Inflammatory macrophage treated with lipopolysaccharide for 1 hour (primary cell): ENCODE measurements around the gene NTF4.
"Not testable (repeated sequence)": the region's sequence is repeated elsewhere in the genome, so short reads cannot be mapped to it uniquely, and the experiment has no call there.

Experiments used
- DNase-seq, 2 donors: peaks; one replicate each; pipeline ENCODE4 v3.0.0-alpha.2; 2020 to 2022

NTF4 gene

GRCh38 chr19:49056101-49056901 lies 8.3 kb downstream of the NTF4 start:
- peak; percentile 24 to 48 for DNase-seq

GRCh38 chr19:49050376-49051033 lies 14.1 kb downstream of the NTF4 start:
- DNase-seq = not testable (repeated sequence)

- DNase-seq = not testable (repeated sequence)
Measured at GRCh38 chr19:49049834-49050233, 14.8 kb downstream of the NTF4 start.

- DNase-seq = not testable (repeated sequence)
Measured at GRCh38 chr19:49049011-49049410, 15.6 kb downstream of the NTF4 start, which contains the start of gene CGB8. Gene CGB8 (minus strand): TSS chr19:49049111. CDS start chr19:49048739, 372 bp downstream.

GRCh38 chr19:49043548-49043947 lies 21.1 kb downstream of the NTF4 start, which contains the start of gene CGB5:
Gene CGB5 (plus strand): TSS chr19:49043848. CDS start chr19:49044210, 362 bp downstream.
- not testable (repeated sequence) for DNase-seq

GRCh38 chr19:49042666-49043065 lies 22.0 kb downstream of the NTF4 start:
- DNase-seq = not testable (repeated sequence)

- no peak for DNase-seq
Measured at GRCh38 chr19:49042177-49042576, 22.4 kb downstream of the NTF4 start.

- DNase-seq = not testable (repeated sequence)
Measured at GRCh38 chr19:49039736-49040135, 24.9 kb downstream of the NTF4 start.

- DNase-seq = not testable (repeated sequence)
Measured at GRCh38 chr19:49038557-49039276, 25.9 kb downstream of the NTF4 start.

- DNase-seq = not testable (repeated sequence)
Measured at GRCh38 chr19:49038111-49038510, 26.5 kb downstream of the NTF4 start.

- peak in 1 of 2 donors; percentile 48 for DNase-seq
Measured at GRCh38 chr19:49036815-49037214, 27.8 kb downstream of the NTF4 start, which contains the start of gene CGB1. Gene CGB1 (minus strand): TSS chr19:49036895. CDS start chr19:49036711, 184 bp downstream.

GRCh38 chr19:49031642-49032301 lies 32.8 kb downstream of the NTF4 start, which contains the start of gene CGB2:
Gene CGB2 (plus strand): TSS chr19:49031890. CDS start chr19:49032096, 206 bp downstream.
- peak; percentile 17 to 30 for DNase-seq

- not testable (repeated sequence) for DNase-seq
Measured at GRCh38 chr19:49030323-49030722, 34.3 kb downstream of the NTF4 start.

- DNase-seq = not testable (repeated sequence)
Measured at GRCh38 chr19:49029749-49030148, 34.9 kb downstream of the NTF4 start.

- not testable (repeated sequence) for DNase-seq
Measured at GRCh38 chr19:49028686-49029085, 35.9 kb downstream of the NTF4 start.

GRCh38 chr19:49025599-49025998 lies 39.0 kb downstream of the NTF4 start:
- not testable (repeated sequence) for DNase-seq

- DNase-seq = not testable (repeated sequence)
Measured at GRCh38 chr19:49025088-49025487, 39.5 kb downstream of the NTF4 start.

- DNase-seq = not testable (repeated sequence)
Measured at GRCh38 chr19:49024233-49024632, 40.4 kb downstream of the NTF4 start, which contains the start of gene CGB3. Gene CGB3 (minus strand): TSS chr19:49024333. CDS start chr19:49023971, 362 bp downstream.

GRCh38 chr19:49022116-49022515 lies 42.5 kb downstream of the NTF4 start:
- peak in 1 of 2 donors; percentile 3 for DNase-seq

GRCh38 chr19:49020931-49021895 lies 43.4 kb downstream of the NTF4 start:
- peak; percentile 23 to 57 for DNase-seq

GRCh38 chr19:49020342-49020741 lies 44.3 kb downstream of the NTF4 start:
- DNase-seq = no peak
